Left ventricle myocardium inferior (tissue), 1 donor: Measurements from ENCODE around the gene KCNMA1. TPM values are rescaled to one million over a fixed set of nuclear protein-coding genes. Genes with fewer than 3 reads are reported as not detected.

Experiments used
- DNase-seq: peaks from one replicate; pipeline ENCODE4 v3.0.0-alpha.2; 2020
- H3K27ac ChIP-seq: fragments of 200-600 bp; replicated peaks from 2 replicates; pipeline ENCODE4 v1.8.0; 2021
- H3K27me3 ChIP-seq: fragments of 200-600 bp; 2 replicates; pipeline ENCODE4 v1.8.0; 2021; ENCODE audit warnings: low read depth
- H3K36me3 ChIP-seq: fragments of 200-600 bp; 2 replicates; pipeline ENCODE4 v1.8.0; 2021
- H3K4me1 ChIP-seq: fragments of 200-600 bp; 2 replicates; pipeline ENCODE4 v1.8.0; 2021
- H3K4me3 ChIP-seq: fragments of 200-600 bp; 2 replicates; pipeline ENCODE4 v1.8.0; 2021; ENCODE audit warnings: mild to moderate bottlenecking, moderate library complexity
- H3K9me3 ChIP-seq: fragments of 200-600 bp; replicated peaks from 2 replicates; pipeline ENCODE4 v1.8.0; 2021
- intact Hi-C: fragments of 100-400 bp; cut with micrococcal nuclease; formaldehyde crosslinking; loops from one replicate; pipeline ENCODE4 v1.11.0; 2022
- total RNA-seq: library from RNA; stranded (reverse); fragmentation: NEBNext Ultra II Directional; extraction: Animal tissue kit (Norgen Biotek cat#: 25700); gene quantifications from one replicate; pipeline ENCODE4 v1.2.1, GENCODE V29; 2021
- TF ChIP-seq, protein P1 (sequence below): fragments of 200-600 bp; IDR thresholded peaks from 2 replicates; pipeline ENCODE4 v1.8.0; 2021; ENCODE audit warnings: antibody characterized with exemption, mild to moderate bottlenecking, borderline replicate concordance
- donor health status: DM: no; HTN: yes; CAD: no; lungs with severe emphysema.

The KCNMA1 gene
- total RNA-seq, 1 donor from 2014 or later = 1.8 TPM

DNA sequence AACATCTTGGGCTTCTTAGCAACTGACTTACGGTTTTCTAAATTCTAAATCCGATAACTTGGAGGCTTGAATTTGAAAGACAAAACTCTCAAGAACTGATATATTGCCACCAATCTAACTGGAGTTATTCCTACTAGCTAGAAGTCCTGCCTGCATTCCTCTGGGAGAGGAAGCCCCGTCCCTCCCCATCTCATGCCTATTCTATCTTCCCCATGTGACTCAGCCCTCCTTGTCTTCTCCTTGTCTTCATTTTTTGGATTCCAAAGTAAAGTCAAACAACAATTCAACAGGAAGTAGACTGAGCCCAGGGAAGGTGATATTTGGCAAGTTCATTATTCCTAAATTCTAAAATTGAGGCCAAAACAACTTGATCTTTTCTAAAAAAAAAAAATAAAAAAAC lies 587.7 kb downstream of the KCNMA1 start:
- Histone ChIP-seq H3K4me3 (no peak overlapping the region), H3K27me3 (peaks cover 42% of the 10 kb centered on the region), H3K36me3 (no peaks in the 10 kb centered on the region), H3K4me1 (no peaks in the 10 kb centered on the region), H3K27ac (no peak overlapping the region), H3K9me3 (no peaks in the 10 kb centered on the region)
- DNase-seq = no peak
- TF ChIP-seq, protein P1, sequence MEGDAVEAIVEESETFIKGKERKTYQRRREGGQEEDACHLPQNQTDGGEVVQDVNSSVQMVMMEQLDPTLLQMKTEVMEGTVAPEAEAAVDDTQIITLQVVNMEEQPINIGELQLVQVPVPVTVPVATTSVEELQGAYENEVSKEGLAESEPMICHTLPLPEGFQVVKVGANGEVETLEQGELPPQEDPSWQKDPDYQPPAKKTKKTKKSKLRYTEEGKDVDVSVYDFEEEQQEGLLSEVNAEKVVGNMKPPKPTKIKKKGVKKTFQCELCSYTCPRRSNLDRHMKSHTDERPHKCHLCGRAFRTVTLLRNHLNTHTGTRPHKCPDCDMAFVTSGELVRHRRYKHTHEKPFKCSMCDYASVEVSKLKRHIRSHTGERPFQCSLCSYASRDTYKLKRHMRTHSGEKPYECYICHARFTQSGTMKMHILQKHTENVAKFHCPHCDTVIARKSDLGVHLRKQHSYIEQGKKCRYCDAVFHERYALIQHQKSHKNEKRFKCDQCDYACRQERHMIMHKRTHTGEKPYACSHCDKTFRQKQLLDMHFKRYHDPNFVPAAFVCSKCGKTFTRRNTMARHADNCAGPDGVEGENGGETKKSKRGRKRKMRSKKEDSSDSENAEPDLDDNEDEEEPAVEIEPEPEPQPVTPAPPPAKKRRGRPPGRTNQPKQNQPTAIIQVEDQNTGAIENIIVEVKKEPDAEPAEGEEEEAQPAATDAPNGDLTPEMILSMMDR = no peak
- intact Hi-C loops = no loop called here

DNA sequence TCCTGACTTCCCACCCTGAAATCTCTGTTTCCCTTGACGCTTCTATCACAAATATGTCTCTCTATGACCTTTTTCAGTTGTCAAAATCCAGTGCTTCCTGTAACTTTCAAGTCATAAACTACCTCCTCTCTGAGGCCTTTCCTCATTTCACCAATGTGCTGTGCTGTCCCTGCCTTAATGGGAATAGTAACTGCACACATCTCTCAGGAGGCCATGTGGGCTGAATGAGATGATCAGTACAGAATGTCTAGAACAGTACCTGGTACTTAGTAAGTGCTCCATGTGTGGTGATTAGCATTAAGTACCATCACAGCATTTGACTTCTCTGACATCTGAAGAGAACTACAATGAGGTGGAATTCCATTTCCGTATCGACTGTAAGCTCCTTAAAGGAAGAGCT lies 588.5 kb downstream of the KCNMA1 start:
- Histone ChIP-seq H3K4me1 (no peaks in the 10 kb centered on the region), H3K27ac (no peak overlapping the region), H3K36me3 (no peaks in the 10 kb centered on the region), H3K27me3 (peaks cover 45% of the 10 kb centered on the region), H3K9me3 (no peaks in the 10 kb centered on the region), H3K4me3 (no peak overlapping the region)
- TF ChIP-seq, protein P1 = no peak
- DNase-seq = no peak
- intact Hi-C loops = no loop called here

DNA sequence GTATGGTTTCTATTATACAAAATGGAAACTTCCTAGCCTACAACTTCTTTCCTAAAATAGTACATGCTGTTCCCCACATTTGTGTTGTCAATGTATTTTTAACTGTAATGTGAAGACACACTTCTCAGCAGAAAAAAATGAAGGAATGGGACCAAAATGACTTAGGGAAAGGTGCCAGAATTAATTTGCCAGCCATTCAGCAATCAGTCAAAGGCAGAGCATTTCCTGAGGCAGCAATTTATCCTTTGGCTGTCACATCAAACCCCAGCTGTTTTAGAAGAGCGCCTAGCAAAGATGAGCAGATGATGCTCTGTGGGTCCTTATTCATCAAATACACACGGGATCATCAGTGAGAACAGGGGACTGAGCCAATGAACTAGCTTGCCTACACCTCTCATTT lies 592.5 kb downstream of the KCNMA1 start:
- no peak for DNase-seq
- Histone ChIP-seq H3K27ac (no peak overlapping the region), H3K27me3 (peaks cover 23% of the 10 kb centered on the region), H3K9me3 (no peaks in the 10 kb centered on the region), H3K36me3 (no peaks in the 10 kb centered on the region), H3K4me1 (no peaks in the 10 kb centered on the region), H3K4me3 (no peak overlapping the region)
- TF ChIP-seq, protein P1 = no peak
- intact Hi-C loops = no loop called here

DNA sequence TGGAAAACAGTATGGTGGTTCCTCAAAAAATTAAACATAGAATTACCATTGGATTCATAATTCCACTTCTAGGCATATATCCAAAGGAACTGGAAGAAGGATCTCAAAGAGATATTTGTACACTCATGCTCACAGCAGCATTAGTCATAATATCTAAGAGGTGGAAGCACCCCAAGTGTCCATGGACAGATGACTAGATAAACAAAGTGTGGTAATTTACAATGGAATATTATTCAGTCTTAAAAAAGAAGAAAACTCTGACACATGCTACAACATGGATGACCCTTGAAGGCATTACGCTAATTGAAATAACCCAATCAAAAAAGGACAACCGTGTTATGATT lies 594.2 kb downstream of the KCNMA1 start:
- Histone ChIP-seq H3K36me3 (no peaks in the 10 kb centered on the region), H3K4me1 (no peaks in the 10 kb centered on the region), H3K9me3 (no peaks in the 10 kb centered on the region), H3K27ac (no peak overlapping the region), H3K4me3 (no peak overlapping the region), H3K27me3 (peaks cover 29% of the 10 kb centered on the region)
- DNase-seq = no peak
- intact Hi-C loops = no loop called here
- TF ChIP-seq, protein P1 = no peak

DNA sequence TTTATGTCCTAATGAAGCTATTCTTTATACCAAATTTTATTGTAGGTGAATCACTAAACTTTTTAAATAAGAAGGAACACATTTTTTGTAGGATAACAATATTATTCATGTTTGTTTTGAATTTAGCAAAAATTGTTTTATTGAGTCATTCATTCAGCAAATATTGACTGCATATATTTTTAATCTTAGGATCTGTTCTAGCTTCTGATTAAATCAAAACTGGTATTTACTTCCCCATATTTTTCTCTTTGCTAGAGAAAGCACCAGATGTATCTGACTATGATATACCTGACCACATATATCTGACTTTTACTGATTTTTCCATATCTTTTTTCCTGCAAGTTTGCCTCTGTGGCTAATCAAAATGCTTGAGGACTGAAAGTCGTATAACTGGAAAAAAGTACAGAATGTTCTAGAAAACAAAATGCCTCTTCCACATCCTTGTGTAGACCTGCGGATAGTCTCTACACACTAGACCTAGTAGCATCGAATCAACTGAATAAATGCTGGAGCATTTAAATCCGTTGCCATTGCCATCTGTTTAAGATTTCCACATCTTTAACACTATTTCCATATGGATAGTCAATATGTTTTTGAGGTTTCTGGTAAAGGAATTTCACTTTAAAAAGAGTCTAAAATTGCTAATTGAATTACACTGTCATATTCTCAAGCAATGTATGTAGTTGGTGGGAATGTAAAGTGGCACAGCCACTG lies 594.7 kb downstream of the KCNMA1 start:
- intact Hi-C loops = no loop called here
- DNase-seq = no peak
- peaks cover 29% of the 10 kb centered on the region for H3K27me3 ChIP-seq

More for the DNA sequence above, 594.7 kb downstream of the KCNMA1 start:
- Histone ChIP-seq H3K4me3 (no peak overlapping the region), H3K36me3 (no peaks in the 10 kb centered on the region), H3K9me3 (no peaks in the 10 kb centered on the region), H3K27ac (no peak overlapping the region), H3K4me1 (no peaks in the 10 kb centered on the region)
- TF ChIP-seq, protein P1 = no peak
